Measurements from ENCODE around the gene KCTD2. TPM values are rescaled to one million over a fixed set of nuclear protein-coding genes. Genes with fewer than 3 reads are reported as not detected.

The KCTD2 gene
- total and polyA plus RNA-seq, 2 of the 13 experiments (the other 11 are each of a cell fraction or from before 2014, with no cell fraction given): 28.3 to 32.6 TPM

DNA sequence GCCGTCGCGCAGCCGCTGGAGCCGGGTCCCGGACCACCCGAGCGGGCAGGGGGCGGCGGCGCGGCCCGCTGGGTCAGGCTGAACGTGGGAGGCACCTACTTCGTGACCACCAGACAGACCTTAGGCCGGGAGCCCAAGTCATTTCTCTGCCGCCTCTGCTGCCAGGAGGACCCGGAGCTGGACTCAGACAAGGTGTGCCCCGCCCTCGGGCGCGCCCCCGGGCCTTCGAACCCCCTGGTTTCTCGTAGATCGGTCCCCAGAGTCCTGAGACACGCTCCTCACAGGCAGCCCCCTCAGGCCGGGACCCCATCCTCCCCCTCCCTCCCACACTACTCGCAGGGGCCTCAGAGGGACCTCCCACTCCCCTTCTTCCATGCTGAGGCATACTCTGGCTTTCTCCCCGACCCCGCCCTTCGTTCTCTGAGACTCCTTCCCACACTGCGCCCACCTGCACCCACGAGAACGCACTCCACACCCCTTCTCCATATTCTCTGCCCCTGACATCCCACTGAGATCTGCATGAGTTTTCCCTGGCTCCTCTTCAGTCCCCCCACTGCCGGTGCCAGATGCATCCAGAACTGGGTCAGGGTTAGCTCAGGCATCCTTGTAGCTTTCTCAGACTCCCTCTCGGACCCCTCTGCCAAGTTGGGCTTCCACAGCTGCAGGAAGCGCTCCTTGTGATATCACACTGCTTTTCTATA lies 523 bp downstream of the KCTD2 start (continued):
- TF ChIP-seq ZBTB40 (IDR thresholded peaks at IDR 0.05): no peak
- TF ChIP-seq ZBTB40 (CRISPR knock-in tag; IDR thresholded peaks at IDR 0.05): 0 out of 2 replicates have a peak, but pooled peaks have one; percentile 20
- TF ChIP-seq, protein P1, sequence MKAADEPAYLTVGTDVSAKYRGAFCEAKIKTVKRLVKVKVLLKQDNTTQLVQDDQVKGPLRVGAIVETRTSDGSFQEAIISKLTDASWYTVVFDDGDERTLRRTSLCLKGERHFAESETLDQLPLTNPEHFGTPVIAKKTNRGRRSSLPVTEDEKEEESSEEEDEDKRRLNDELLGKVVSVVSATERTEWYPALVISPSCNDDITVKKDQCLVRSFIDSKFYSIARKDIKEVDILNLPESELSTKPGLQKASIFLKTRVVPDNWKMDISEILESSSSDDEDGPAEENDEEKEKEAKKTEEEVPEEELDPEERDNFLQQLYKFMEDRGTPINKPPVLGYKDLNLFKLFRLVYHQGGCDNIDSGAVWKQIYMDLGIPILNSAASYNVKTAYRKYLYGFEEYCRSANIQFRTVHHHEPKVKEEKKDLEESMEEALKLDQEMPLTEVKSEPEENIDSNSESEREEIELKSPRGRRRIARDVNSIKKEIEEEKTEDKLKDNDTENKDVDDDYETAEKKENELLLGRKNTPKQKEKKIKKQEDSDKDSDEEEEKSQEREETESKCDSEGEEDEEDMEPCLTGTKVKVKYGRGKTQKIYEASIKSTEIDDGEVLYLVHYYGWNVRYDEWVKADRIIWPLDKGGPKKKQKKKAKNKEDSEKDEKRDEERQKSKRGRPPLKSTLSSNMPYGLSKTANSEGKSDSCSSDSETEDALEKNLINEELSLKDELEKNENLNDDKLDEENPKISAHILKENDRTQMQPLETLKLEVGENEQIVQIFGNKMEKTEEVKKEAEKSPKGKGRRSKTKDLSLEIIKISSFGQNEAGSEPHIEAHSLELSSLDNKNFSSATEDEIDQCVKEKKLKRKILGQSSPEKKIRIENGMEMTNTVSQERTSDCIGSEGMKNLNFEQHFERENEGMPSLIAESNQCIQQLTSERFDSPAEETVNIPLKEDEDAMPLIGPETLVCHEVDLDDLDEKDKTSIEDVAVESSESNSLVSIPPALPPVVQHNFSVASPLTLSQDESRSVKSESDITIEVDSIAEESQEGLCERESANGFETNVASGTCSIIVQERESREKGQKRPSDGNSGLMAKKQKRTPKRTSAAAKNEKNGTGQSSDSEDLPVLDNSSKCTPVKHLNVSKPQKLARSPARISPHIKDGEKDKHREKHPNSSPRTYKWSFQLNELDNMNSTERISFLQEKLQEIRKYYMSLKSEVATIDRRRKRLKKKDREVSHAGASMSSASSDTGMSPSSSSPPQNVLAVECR (CRISPR knock-in tag; IDR thresholded peaks at IDR 0.05; ENCODE audit: borderline replicate concordance): no peak
- TF ChIP-seq SYNCRIP (IDR thresholded peaks at IDR 0.05; ENCODE audit: insufficient read depth, low read depth, low read length): no peak
- TF ChIP-seq ZNF570 (CRISPR knock-in tag; IDR thresholded peaks at IDR 0.05; ENCODE audit: borderline replicate concordance): no peak
- TF ChIP-seq FOXM1 (CRISPR knock-in tag; IDR thresholded peaks at IDR 0.05): no peak
- no peak for TF ChIP-seq ZNF180 (CRISPR knock-in tag; IDR thresholded peaks at IDR 0.05; ENCODE audit: borderline replicate concordance, low read depth)
- no peak for TF ChIP-seq FOXA1 (IDR thresholded peaks at IDR 0.05)
- TF ChIP-seq FOXA1 (CRISPR knock-in tag; IDR thresholded peaks at IDR 0.05): no peak
- no peak for TF ChIP-seq ZNF761 (CRISPR knock-in tag; conservative IDR thresholded peaks at IDR 0.05)
- TF ChIP-seq KAT2B (IDR thresholded peaks at IDR 0.05; ENCODE audit: borderline replicate concordance, low read depth, low read length): no peak
- no peak for TF ChIP-seq AGO2 (optimal IDR thresholded peaks at IDR 0.05; ENCODE audit: low read depth, low read length)
- TF ChIP-seq ZBTB8A (CRISPR knock-in tag; IDR thresholded peaks at IDR 0.05; ENCODE audit: borderline replicate concordance, low read depth): no peak
- TF ChIP-seq EZH2 (conservative IDR thresholded peaks at IDR 0.05; ENCODE audit: low read depth, low read length): no peak
- no peak for TF ChIP-seq KMT2B (CRISPR knock-in tag; IDR thresholded peaks at IDR 0.05)
- no peak for TF ChIP-seq GATA4 (IDR thresholded peaks at IDR 0.05; ENCODE audit: borderline replicate concordance, low read depth)
- TF ChIP-seq JARID2 (CRISPR knock-in tag; IDR thresholded peaks at IDR 0.05; ENCODE audit: insufficient replicate concordance): no peak

Measured in HepG2 (cell line).